Subcutaneous adipose tissue (tissue), 4 donors: ENCODE results near the gene TNK2. TPM values are rescaled to one million over a fixed set of nuclear protein-coding genes. Genes with fewer than 3 reads are reported as not detected.

Experiments used
- CTCF ChIP-seq: fragments of 450-650 bp; IDR thresholded peaks from one replicate; pipeline ENCODE4 v1.5.1; 2016; ENCODE audit warnings: low read depth, mild to moderate bottlenecking, control low read depth, antibody characterized with exemption, moderate library complexity
- total RNA-seq, 4 donors: library from RNA; depleted of rRNA; stranded (reverse); fragments of >200 nt; gene quantifications; one replicate each; pipeline ENCODE4 v1.1.0, GENCODE V29; 2016

Gene TNK2
- total RNA-seq, 4 donors from 2014 or later, result 9.9 to 78.2 (median 16.8) TPM

GRCh38 chr3:195895861-195896360, 12.4 kb downstream of the TNK2 start:
- TF ChIP-seq CTCF, result no peak

GRCh38 chr3:195895078-195895860, 13.1 kb downstream of the TNK2 start:
- TF ChIP-seq CTCF, result no peak

- no peak for TF ChIP-seq CTCF
Observed at GRCh38 chr3:195893916-195894465, 14.4 kb downstream of the TNK2 start.

- no peak for TF ChIP-seq CTCF
Observed at GRCh38 chr3:195893516-195893915, 14.8 kb downstream of the TNK2 start.

- no peak for TF ChIP-seq CTCF
Observed at GRCh38 chr3:195893044-195893395, 15.3 kb downstream of the TNK2 start.

- TF ChIP-seq CTCF, result no peak
Observed at GRCh38 chr3:195892105-195893043, 16.0 kb downstream of the TNK2 start.
